Ishikawa (cell line): Measurements from ENCODE around the gene TRIM38.

Source experiments
- CEBPB ChIP-seq: IDR thresholded peaks from 2 replicates; pipeline ENCODE4 v1.6.1; 2012
- EP300 ChIP-seq: IDR thresholded peaks from 2 replicates; pipeline ENCODE4 v1.6.1; 2012; ENCODE audit warnings: borderline replicate concordance
- RAD21 ChIP-seq: IDR thresholded peaks from 2 replicates; pipeline ENCODE4 v1.6.1; 2012; ENCODE audit warnings: low read depth
- TAF1 ChIP-seq: IDR thresholded peaks from 2 replicates; pipeline ENCODE4 v1.6.1; 2012; ENCODE audit warnings: low read depth, mild to moderate bottlenecking
- TF ChIP-seq, protein P1 (sequence below): IDR thresholded peaks from 2 replicates; pipeline ENCODE4 v1.6.1; 2012; ENCODE audit warnings: low read depth, mild to moderate bottlenecking
- TF ChIP-seq, protein P2 (sequence below): IDR thresholded peaks from 2 replicates; pipeline ENCODE4 v1.6.1; 2012
- TF ChIP-seq, protein P3 (sequence below): IDR thresholded peaks from 2 replicates; pipeline ENCODE4 v1.6.1; 2012

- TF ChIP-seq EP300 (no peak), TAF1 (no peak), RAD21 (no peak), CEBPB (no peak)
- TF ChIP-seq, protein P1, sequence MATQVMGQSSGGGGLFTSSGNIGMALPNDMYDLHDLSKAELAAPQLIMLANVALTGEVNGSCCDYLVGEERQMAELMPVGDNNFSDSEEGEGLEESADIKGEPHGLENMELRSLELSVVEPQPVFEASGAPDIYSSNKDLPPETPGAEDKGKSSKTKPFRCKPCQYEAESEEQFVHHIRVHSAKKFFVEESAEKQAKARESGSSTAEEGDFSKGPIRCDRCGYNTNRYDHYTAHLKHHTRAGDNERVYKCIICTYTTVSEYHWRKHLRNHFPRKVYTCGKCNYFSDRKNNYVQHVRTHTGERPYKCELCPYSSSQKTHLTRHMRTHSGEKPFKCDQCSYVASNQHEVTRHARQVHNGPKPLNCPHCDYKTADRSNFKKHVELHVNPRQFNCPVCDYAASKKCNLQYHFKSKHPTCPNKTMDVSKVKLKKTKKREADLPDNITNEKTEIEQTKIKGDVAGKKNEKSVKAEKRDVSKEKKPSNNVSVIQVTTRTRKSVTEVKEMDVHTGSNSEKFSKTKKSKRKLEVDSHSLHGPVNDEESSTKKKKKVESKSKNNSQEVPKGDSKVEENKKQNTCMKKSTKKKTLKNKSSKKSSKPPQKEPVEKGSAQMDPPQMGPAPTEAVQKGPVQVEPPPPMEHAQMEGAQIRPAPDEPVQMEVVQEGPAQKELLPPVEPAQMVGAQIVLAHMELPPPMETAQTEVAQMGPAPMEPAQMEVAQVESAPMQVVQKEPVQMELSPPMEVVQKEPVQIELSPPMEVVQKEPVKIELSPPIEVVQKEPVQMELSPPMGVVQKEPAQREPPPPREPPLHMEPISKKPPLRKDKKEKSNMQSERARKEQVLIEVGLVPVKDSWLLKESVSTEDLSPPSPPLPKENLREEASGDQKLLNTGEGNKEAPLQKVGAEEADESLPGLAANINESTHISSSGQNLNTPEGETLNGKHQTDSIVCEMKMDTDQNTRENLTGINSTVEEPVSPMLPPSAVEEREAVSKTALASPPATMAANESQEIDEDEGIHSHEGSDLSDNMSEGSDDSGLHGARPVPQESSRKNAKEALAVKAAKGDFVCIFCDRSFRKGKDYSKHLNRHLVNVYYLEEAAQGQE, result no peak
- TF ChIP-seq, protein P2, sequence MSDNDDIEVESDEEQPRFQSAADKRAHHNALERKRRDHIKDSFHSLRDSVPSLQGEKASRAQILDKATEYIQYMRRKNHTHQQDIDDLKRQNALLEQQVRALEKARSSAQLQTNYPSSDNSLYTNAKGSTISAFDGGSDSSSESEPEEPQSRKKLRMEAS, result no peak
- TF ChIP-seq, protein P3, sequence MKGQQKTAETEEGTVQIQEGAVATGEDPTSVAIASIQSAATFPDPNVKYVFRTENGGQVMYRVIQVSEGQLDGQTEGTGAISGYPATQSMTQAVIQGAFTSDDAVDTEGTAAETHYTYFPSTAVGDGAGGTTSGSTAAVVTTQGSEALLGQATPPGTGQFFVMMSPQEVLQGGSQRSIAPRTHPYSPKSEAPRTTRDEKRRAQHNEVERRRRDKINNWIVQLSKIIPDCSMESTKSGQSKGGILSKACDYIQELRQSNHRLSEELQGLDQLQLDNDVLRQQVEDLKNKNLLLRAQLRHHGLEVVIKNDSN, result no peak
Measured at GRCh38 chr6:26030716-26031115, 68.1 kb downstream of the TRIM38 start.
